Fibroblast of lung (primary cell): ENCODE results near the gene SYP. TPM values are rescaled to one million over a fixed set of nuclear protein-coding genes. Genes with fewer than 3 reads are reported as not detected.

ENCODE experiments used
- DNase-seq, 2 donors: peaks; one replicate each; pipeline versions ENCODE4 v3.0.0 to v3.0.0-alpha.2; 2010; ENCODE audit warnings: low read depth in 2 of 2
- H2AFZ ChIP-seq: 2 replicates; pipeline ENCODE4 v1.5.1; 2012; ENCODE audit warnings: low read length, control low read depth, inconsistent platforms
- H3K27ac ChIP-seq: 2 replicates; pipeline ENCODE4 v1.5.1; 2011; ENCODE audit warnings: low read length, control low read depth; ENCODE audit not compliant: insufficient read depth
- H3K27me3 ChIP-seq: 2 replicates; pipeline ENCODE4 v1.5.1; 2011; ENCODE audit warnings: mild to moderate bottlenecking, low read length; ENCODE audit not compliant: control insufficient read depth, insufficient read depth
- H3K36me3 ChIP-seq: 2 replicates; pipeline ENCODE4 v1.5.1; 2011; ENCODE audit warnings: low read length; ENCODE audit not compliant: control insufficient read depth, insufficient read depth
- H3K4me1 ChIP-seq: 2 replicates; pipeline ENCODE4 v1.5.1; 2011; ENCODE audit warnings: low read length; ENCODE audit not compliant: control insufficient read depth, insufficient read depth; ENCODE audit errors: extremely low read depth
- H3K4me2 ChIP-seq: 2 replicates; pipeline ENCODE4 v1.5.1; 2011; ENCODE audit warnings: low read length, control low read depth; ENCODE audit not compliant: insufficient read depth; ENCODE audit errors: extremely low read depth
- H3K4me3 ChIP-seq, 4 experiments: fragments of 200-600 bp in 1 of 4; sonication (generic) in 1 of 4; replicated peaks in 1 of 4; 2 replicates each; pipeline ENCODE4 v1.5.1; 2011 to 2016; ENCODE audit warnings: low read length in 4 of 4, low read depth in 3 of 4, mild to moderate bottlenecking in 3 of 4, control low read depth in 2 of 4, inconsistent platforms in 1 of 4, mixed read lengths in 1 of 4; ENCODE audit not compliant: insufficient read depth in 1 of 4; ENCODE audit errors: control extremely low read depth in 1 of 4
- H3K79me2 ChIP-seq: 2 replicates; pipeline ENCODE4 v1.5.1; 2012; ENCODE audit warnings: mild to moderate bottlenecking, low read length, inconsistent platforms; ENCODE audit not compliant: control insufficient read depth, insufficient read depth
- H3K9ac ChIP-seq: 2 replicates; pipeline ENCODE4 v1.5.1; 2011; ENCODE audit warnings: mild to moderate bottlenecking, low read length, control low read depth; ENCODE audit not compliant: insufficient read depth
- H3K9me3 ChIP-seq: 2 replicates; pipeline ENCODE4 v1.5.1; 2012; ENCODE audit warnings: low read depth, low read length; ENCODE audit not compliant: control insufficient read depth, insufficient read depth
- H4K20me1 ChIP-seq: 2 replicates; pipeline ENCODE4 v1.5.1; 2011; ENCODE audit warnings: low read length; ENCODE audit not compliant: control insufficient read depth, insufficient read depth; ENCODE audit errors: extremely low read depth
- EZH2 ChIP-seq: IDR thresholded peaks from 2 replicates; pipeline ENCODE4 v1.5.1; 2012; ENCODE audit warnings: low read length, control low read depth, mild to moderate bottlenecking; ENCODE audit errors: missing control alignments
- polyA plus RNA-seq, 2 donors: library from polyadenylated mRNA; depleted of rRNA in 1 of 2; stranded (reverse) in 1 of 2; unstranded in 1 of 2; fragments of >200 nt; gene quantifications; 2 replicates each; pipeline ENCODE4 v1.2.1, GENCODE V29; 2011 to 2012; ENCODE audit warnings: missing spikeins in 1 of 2
- total RNA-seq: library from RNA; depleted of rRNA; stranded (reverse); fragments of >200 nt; gene quantifications from 2 replicates; pipeline ENCODE4 v1.2.1, GENCODE V29; 2014
- TF ChIP-seq, protein P1 (sequence below), 2 donors: IDR thresholded peaks in 1 of 2; conservative IDR thresholded peaks in 1 of 2; 1 replicate in 1 of 2; 2 replicates in 1 of 2; pipeline ENCODE4 v1.5.1; 2011 to 2012; ENCODE audit warnings: low read length in 2 of 2, control low read depth in 1 of 2, inconsistent platforms in 1 of 2, low read depth in 1 of 2, mild to moderate bottlenecking in 1 of 2

Gene SYP
- total and polyA plus RNA-seq, 2 donors (not counting 1 experiment from before 2014, with no cell fraction given), result 0.08 to 0.17 TPM

GRCh38 chrX:49164589-49165360 lies 35.2 kb downstream of the SYP start:
- TF ChIP-seq, protein P1, sequence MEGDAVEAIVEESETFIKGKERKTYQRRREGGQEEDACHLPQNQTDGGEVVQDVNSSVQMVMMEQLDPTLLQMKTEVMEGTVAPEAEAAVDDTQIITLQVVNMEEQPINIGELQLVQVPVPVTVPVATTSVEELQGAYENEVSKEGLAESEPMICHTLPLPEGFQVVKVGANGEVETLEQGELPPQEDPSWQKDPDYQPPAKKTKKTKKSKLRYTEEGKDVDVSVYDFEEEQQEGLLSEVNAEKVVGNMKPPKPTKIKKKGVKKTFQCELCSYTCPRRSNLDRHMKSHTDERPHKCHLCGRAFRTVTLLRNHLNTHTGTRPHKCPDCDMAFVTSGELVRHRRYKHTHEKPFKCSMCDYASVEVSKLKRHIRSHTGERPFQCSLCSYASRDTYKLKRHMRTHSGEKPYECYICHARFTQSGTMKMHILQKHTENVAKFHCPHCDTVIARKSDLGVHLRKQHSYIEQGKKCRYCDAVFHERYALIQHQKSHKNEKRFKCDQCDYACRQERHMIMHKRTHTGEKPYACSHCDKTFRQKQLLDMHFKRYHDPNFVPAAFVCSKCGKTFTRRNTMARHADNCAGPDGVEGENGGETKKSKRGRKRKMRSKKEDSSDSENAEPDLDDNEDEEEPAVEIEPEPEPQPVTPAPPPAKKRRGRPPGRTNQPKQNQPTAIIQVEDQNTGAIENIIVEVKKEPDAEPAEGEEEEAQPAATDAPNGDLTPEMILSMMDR (conservative IDR thresholded peaks at IDR 0.05 in 1 of 2, IDR thresholded peaks at IDR 0.05 in 1 of 2; ENCODE audit: low read depth in 1 of 2, low read length in 2 of 2), result no peak
- TF ChIP-seq EZH2, result no peak
- no peak for DNase-seq
- H3K27ac ChIP-seq, result no peak overlapping the region

GRCh38 chrX:49163555-49164419 lies 36.2 kb downstream of the SYP start:
- no peak for TF ChIP-seq EZH2
- TF ChIP-seq, protein P1 (conservative IDR thresholded peaks at IDR 0.05 in 1 of 2, IDR thresholded peaks at IDR 0.05 in 1 of 2; ENCODE audit: low read depth in 1 of 2, low read length in 2 of 2), result peak in 1 of 2 donors; percentile 45
- Histone ChIP-seq H2AFZ (peak overlapping the region; percentile 46), H3K4me2 (peak overlapping the region; percentile 44), H3K36me3 (no peaks in the 10 kb centered on the region), H4K20me1 (no peaks in the 10 kb centered on the region), H3K4me1 (peaks cover 3% of the 10 kb centered on the region), H3K27ac (peak overlapping the region; percentile 67), H3K79me2 (no peaks in the 10 kb centered on the region), H3K9ac (peak overlapping the region; percentile 62), H3K4me3 (peak overlapping the region in 3 of 4 experiments; percentile 4 to 39 (median 21)), H3K27me3 (no peaks in the 10 kb centered on the region), H3K9me3 (no peaks in the 10 kb centered on the region)
- DNase-seq, result peak; percentile 65 to 85

More at GRCh38 chrX:49164589-49165360, 35.2 kb downstream of the SYP start:
- H3K9me3 ChIP-seq, result no peaks in the 10 kb centered on the region
- no peaks in the 10 kb centered on the region for H3K27me3 ChIP-seq
- H4K20me1 ChIP-seq, result no peaks in the 10 kb centered on the region
- peaks cover 3% of the 10 kb centered on the region for H3K4me1 ChIP-seq
- no peak overlapping the region for H3K9ac ChIP-seq
- no peak overlapping the region for H3K4me2 ChIP-seq
- no peak overlapping the region for H3K4me3 ChIP-seq
- H3K79me2 ChIP-seq, result no peaks in the 10 kb centered on the region
- H2AFZ ChIP-seq, result no peak overlapping the region
- no peaks in the 10 kb centered on the region for H3K36me3 ChIP-seq

DNA sequence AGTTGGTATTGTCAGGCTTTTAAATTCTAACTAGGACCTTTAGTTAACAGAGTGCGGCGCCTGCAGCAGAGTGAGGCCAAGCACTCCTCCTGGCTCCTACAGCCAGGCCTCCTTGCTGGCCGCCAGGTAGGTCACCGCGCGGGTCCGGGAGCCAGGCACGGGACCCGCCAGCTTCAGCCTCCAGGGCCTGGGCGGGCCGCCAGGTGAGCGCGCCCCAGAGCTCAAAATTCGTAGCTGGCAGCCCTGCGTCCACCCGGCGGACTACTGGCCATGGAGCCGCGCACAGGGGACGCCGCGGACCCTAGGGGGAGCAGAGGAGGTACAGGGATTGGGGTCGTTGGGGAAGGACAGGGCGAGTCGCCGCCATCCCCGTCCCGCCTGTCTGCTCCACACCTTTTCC lies 37.4 kb downstream of the SYP start, which contains the start of gene MAGIX:
TSS of gene MAGIX (plus strand) at position 139 of the 400 bp plus-strand sequence. CDS start at position 271, 132 bp downstream.
- Histone ChIP-seq H4K20me1 (no peaks in the 10 kb centered on the region), H3K27me3 (no peaks in the 10 kb centered on the region), H2AFZ (peak within 1 kb of the TSS; percentile 46), H3K4me1 (peaks cover 3% of the 10 kb centered on the region), H3K4me2 (peak within 1 kb of the TSS; percentile 44), H3K4me3 (peak within 1 kb of the TSS in 3 of 4 experiments; percentile 4 to 39 (median 21)), H3K27ac (peak within 1 kb of the TSS; percentile 27), H3K9me3 (no peaks in the 10 kb centered on the region), H3K36me3 (no peaks in the 10 kb centered on the region), H3K9ac (peak within 1 kb of the TSS; percentile 62), H3K79me2 (no peaks in the 10 kb centered on the region)
- TF ChIP-seq, protein P1 (conservative IDR thresholded peaks at IDR 0.05 in 1 of 2, IDR thresholded peaks at IDR 0.05 in 1 of 2; ENCODE audit: low read depth in 1 of 2, low read length in 2 of 2), result no peak
- TF ChIP-seq EZH2, result no peak
- DNase-seq, result no peak
